Body of pancreas (tissue), 4 donors: ENCODE results near the gene DNAJC10.

Experiments used
- CTCF ChIP-seq, 7 experiments: fragments of 450-650 bp in 4 of 7; fragments of 200-600 bp in 3 of 7; sonication (generic) in 3 of 7; IDR thresholded peaks; one replicate each; pipeline ENCODE4 v1.5.1; 2016 to 2019; ENCODE audit warnings: antibody characterized with exemption in 7 of 7
- POLR2A ChIP-seq, 3 donors: fragments of 450-650 bp; IDR thresholded peaks; one replicate each; pipeline ENCODE4 v1.6.1; 2016; ENCODE audit warnings: antibody characterized with exemption in 3 of 3, mild to moderate bottlenecking in 2 of 3

GRCh38 chr2:182831101-182831500, 115.0 kb downstream of the DNAJC10 start:
- TF ChIP-seq CTCF (IDR thresholded peaks at IDR 0.05) (no peak), POLR2A (IDR thresholded peaks at IDR 0.05) (no peak)
